Coronary artery (tissue), 2 donors: ENCODE results near the gene NLRP5.
"Not testable (repeated sequence)": the region's sequence is repeated elsewhere in the genome, so short reads cannot be mapped to it uniquely, and the experiment has no call there.

Source experiments
- DNase-seq: peaks from one replicate; pipeline ENCODE4 v3.0.0-alpha.2; 2017; ENCODE audit warnings: low spot score
- H3K27ac ChIP-seq, 2 donors: fragments of 200-600 bp; sonication (generic); one replicate each; pipeline ENCODE4 v1.5.1; 2016 to 2019
- H3K4me3 ChIP-seq: fragments of 200-600 bp; sonication (generic); 2 replicates; pipeline ENCODE4 v1.5.1; 2016; ENCODE audit warnings: mild to moderate bottlenecking, moderate library complexity
- TF ChIP-seq, protein P1 (sequence below): fragments of 200-600 bp; sonication (generic); IDR thresholded peaks from one replicate; pipeline ENCODE4 v1.5.1; 2019; ENCODE audit warnings: antibody characterized with exemption

The NLRP5 gene

DNA sequence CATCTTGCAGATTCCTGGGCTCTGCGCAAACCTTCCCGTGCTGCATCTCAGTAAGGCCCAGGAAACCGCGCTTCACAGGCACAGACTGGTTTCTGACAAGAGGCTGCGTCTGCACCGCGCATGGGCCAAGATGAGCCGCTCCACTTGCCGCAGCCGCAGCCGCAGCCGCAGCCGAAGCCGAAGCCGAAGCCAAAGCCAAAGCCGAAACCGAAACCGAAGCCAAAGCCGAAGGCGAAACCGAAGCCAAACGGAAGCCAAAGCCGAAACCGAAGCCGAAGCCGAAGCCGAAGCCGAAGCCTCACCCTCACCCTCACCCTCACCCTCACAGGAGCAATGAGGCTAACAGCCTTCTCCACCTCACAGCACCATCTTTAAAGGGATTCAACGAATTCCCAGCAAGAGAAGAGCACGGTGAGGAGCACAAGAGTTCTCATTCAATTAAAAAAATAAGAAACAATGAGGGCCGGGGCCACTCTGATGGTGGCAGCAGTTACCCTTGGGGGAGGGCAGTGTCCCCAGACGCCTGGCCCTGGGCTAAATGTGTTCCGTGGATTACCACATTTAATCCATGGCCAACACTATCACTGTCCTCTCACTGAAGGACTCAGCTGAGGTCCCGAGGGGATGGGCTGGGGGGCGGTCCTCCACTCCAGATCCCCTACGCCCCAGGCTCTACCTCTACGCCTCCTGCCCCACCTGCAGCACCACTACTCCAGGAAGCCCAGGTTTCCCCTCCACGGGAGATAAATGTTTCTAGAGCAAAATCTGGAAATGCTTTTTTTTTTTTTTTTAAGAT, 105.4 kb downstream of the NLRP5 start:
- no peak for DNase-seq
- TF ChIP-seq, protein P1, sequence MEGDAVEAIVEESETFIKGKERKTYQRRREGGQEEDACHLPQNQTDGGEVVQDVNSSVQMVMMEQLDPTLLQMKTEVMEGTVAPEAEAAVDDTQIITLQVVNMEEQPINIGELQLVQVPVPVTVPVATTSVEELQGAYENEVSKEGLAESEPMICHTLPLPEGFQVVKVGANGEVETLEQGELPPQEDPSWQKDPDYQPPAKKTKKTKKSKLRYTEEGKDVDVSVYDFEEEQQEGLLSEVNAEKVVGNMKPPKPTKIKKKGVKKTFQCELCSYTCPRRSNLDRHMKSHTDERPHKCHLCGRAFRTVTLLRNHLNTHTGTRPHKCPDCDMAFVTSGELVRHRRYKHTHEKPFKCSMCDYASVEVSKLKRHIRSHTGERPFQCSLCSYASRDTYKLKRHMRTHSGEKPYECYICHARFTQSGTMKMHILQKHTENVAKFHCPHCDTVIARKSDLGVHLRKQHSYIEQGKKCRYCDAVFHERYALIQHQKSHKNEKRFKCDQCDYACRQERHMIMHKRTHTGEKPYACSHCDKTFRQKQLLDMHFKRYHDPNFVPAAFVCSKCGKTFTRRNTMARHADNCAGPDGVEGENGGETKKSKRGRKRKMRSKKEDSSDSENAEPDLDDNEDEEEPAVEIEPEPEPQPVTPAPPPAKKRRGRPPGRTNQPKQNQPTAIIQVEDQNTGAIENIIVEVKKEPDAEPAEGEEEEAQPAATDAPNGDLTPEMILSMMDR, result no peak
- Histone ChIP-seq H3K27ac (no peak overlapping the region), H3K4me3 (no peak overlapping the region)

DNA sequence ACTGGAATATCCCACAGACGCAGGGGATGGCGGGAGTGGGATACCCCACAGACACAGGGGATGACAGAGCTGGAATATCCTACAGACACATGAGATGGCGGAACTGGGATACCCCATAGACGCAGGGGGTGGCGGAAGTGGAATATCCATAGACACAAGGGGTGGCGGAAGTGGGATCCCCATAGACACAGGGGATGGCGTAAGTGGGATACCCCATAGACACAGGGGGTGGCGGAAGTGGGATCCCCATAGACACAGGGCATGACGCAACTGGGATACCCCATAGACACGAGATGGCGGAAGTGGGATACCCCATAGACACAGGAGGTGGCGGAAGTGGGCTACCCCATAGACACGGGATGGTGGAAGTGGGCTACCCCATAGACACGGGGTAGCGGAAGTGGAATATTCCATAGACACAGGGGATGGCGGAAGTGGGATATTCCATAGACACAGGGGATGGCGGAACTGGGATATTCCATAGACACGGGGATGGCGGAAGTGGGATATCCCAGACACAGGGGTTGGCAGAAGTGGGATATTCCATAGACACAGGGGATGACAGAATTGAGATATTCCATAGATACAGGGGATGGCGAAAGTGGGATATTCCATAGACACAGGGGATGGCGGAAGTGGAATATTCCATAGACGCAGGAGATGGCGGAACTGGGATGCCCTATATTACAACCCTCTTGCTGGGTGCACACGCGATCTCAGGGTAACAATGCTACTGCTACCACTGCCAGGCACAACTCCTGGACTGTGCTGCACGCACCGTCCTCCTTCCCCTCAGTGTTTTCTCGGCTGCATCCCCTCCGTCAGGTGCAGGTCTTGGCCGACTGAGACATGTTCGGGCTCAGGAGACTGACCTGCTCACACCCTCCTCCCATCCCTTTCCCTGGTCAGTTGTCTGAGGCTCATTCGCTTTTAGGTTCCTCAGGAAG, 106.4 kb downstream of the NLRP5 start:
- H3K4me3 ChIP-seq, result no peak overlapping the region
- no peak overlapping the region for H3K27ac ChIP-seq
- TF ChIP-seq, protein P1, result no peak
- no peak for DNase-seq

DNA sequence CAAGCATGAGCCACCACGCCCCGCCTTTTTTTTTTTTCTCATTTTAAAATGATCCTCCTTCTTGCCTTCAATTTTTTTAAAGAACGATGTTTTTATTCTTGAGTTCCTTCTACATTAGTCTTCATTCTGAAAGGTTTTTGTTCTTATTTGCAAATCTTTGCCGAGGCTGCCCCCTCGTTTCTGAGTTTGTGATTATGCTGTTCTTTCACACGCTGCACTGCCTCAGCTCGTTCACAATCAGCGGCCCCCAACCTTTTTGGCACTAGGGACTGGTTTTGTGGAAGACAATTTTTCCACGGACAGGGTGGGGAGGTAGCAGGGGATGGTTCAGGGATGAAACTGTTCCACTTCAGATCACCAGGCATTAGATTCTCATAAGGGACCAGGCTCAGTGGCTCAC, 107.9 kb downstream of the NLRP5 start:
- DNase-seq, result no peak
- TF ChIP-seq, protein P1, result no peak
- Histone ChIP-seq H3K4me3 (no peak overlapping the region), H3K27ac (no peak overlapping the region)

DNA sequence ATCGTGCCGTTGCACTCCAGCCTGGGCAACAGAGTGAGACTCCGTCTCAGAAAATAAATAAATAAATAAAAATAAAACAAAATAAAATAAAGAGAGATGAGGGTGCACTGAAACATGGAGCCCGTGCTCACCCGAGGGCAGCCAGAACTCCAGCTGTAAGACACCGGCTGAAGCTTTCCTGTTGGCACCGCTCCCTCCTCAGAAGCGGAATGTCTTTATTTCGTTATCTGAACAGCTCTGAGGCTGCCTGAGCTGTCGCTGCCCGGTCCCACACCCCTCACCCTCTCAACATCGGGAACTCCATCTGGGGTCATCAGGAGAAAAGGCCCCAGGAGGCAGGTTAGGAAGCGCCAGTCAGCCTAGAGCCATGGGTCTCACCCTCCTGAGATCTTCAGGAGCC, 110.1 kb downstream of the NLRP5 start:
- TF ChIP-seq, protein P1, result no peak
- Histone ChIP-seq H3K27ac (no peak overlapping the region), H3K4me3 (no peak overlapping the region)
- no peak for DNase-seq

DNA sequence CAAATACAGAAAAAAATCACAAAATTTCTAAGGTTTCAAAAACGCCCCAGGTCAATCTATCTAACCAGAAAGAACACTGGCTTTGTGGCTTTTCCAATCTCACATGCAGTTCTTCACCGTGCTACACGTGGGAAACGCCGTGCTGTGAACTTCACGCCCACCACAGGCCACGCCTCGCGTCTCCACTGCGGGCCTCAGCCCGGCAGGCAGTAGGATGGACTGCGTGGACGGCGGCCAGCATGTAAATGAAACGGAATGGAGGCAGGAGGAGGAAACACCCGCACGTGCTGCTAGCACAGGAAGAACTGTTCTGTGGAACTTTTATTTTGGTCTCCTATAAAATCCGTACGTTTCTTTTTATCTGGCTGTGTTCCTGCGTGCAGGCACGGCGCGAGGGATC, 110.7 kb downstream of the NLRP5 start:
- DNase-seq, result no peak
- no peak overlapping the region for H3K4me3 ChIP-seq
- H3K27ac ChIP-seq, result no peak overlapping the region
- TF ChIP-seq, protein P1, result no peak

DNA sequence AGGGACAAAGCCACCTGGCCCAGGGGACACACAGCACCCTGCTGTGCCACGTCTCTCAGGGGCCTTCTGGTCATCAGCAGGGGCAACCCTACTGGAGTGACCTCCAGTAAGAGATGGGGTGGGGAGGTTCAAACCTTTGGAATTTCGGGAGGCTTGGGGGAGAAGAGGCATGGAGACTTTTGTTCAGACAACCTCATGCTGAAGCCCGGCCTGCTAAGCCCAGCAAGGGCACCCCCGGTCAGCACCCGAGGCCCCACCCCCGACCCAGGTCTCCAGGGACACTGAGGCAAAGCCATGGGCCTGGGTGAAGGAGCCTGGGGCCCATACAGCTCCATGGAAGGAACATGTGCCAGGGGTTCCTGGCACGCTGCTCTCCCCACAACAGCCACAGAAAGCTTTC, 111.2 kb downstream of the NLRP5 start:
- H3K27ac ChIP-seq, result no peak overlapping the region
- DNase-seq, result no peak
- no peak overlapping the region for H3K4me3 ChIP-seq
- TF ChIP-seq, protein P1, result no peak

DNA sequence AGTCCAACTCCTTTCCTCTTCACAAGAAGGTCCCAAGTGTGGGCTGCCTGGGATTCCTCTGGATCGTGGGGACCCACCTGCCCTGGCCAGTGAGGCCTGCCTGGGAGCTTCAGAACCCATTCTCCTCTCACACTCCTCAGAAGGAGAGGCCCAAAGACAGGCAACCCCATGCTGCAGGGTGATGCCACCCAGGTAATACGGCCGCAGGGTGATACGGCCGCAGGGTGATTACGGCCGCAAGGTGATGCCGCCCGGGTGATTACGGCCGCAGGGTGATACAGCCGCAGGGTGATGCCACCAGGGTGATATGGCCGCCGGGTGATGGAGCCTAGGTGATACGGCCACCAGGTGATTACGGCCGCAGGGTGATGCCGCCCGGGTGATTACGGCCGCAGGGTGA, 111.7 kb downstream of the NLRP5 start:
- DNase-seq, H3K27ac ChIP-seq, H3K4me3 ChIP-seq: not testable (repeated sequence)
